Kidney (tissue), 14 donors: Measurements from ENCODE around the gene WNK4. TPM values are rescaled to one million over a fixed set of nuclear protein-coding genes. Genes with fewer than 3 reads are reported as not detected.
A peak's percentile ranks its signal among the peaks of the same experiment; 100 is the strongest.

Source experiments
- DNase-seq, 5 donors: peaks; one replicate each; pipeline ENCODE4 v3.0.0-alpha.2; 2013 to 2020
- FAIRE-seq: peaks from 2 replicates; lab custom pipeline; 2012; peaks lifted over from hg19 to GRCh38; lab: Jason Lieb, UNC
- H3K27ac ChIP-seq, 2 donors: one replicate each; pipeline ENCODE4 v1.7.0; 2013; ENCODE audit warnings: low read depth in 2 of 2, low read length in 2 of 2, inconsistent platforms in 1 of 2
- H3K27me3 ChIP-seq: one replicate; pipeline ENCODE4 v1.7.1; 2013; ENCODE audit warnings: low read length, inconsistent platforms; ENCODE audit not compliant: control insufficient read depth, insufficient read depth
- H3K36me3 ChIP-seq, 3 donors: one replicate each; pipeline versions ENCODE4 v1.7.0 to v1.7.1; 2013; ENCODE audit warnings: low read length in 3 of 3, control low read depth in 1 of 3, inconsistent platforms in 1 of 3; ENCODE audit not compliant: insufficient read depth in 3 of 3, control insufficient read depth in 2 of 3
- H3K4me1 ChIP-seq, 3 donors: one replicate each; pipeline versions ENCODE4 v1.7.0 to v1.7.1; 2013; ENCODE audit warnings: low read length in 3 of 3, inconsistent platforms in 1 of 3, low read depth in 1 of 3; ENCODE audit not compliant: control insufficient read depth in 2 of 3, insufficient read depth in 2 of 3
- H3K4me3 ChIP-seq, 3 donors: one replicate each; pipeline versions ENCODE4 v1.7.0 to v1.8.1; 2013; ENCODE audit warnings: low read length in 3 of 3, control low read depth in 1 of 3, inconsistent platforms in 1 of 3
- H3K9ac ChIP-seq, 3 donors: one replicate each; pipeline versions ENCODE4 v1.7.0 to v1.7.1; 2013; ENCODE audit warnings: low read length in 3 of 3, control low read depth in 1 of 3, inconsistent platforms in 1 of 3
- H3K9me3 ChIP-seq, 3 donors: one replicate each; pipeline versions ENCODE4 v1.7.0 to v1.7.1; 2013; ENCODE audit warnings: low read length in 3 of 3, control low read depth in 1 of 3, inconsistent platforms in 1 of 3; ENCODE audit not compliant: control insufficient read depth in 2 of 3, insufficient read depth in 1 of 3
- CTCF ChIP-seq: IDR thresholded peaks from 3 replicates; pipeline ENCODE4 v1.5.1; 2012; ENCODE audit warnings: mild to moderate bottlenecking, moderate library complexity, borderline replicate concordance; ENCODE audit not compliant: insufficient read depth; ENCODE audit errors: extremely low read depth
- intact Hi-C: fragments of 100-400 bp; cut with DNase I; formaldehyde crosslinking; loops from one replicate; pipeline ENCODE4 v1.11.1; 2022
- polyA plus RNA-seq: library from polyadenylated mRNA; stranded (reverse); fragments of 350-450 nt; fragmentation: Illumina TruSeq; extraction: RNeasy Lipid Tissue Mini Kit (QIAGEN cat#74804); gene quantifications from one replicate; pipeline ENCODE4 v1.2.3, GENCODE V29; 2014; ENCODE audit warnings: low read depth, low replicate concordance; ENCODE audit not compliant: insufficient read depth
- total RNA-seq: library from RNA; stranded (reverse); fragmentation: NEBNext Ultra II Directional; extraction: Animal tissue kit (Norgen Biotek cat#: 25700); gene quantifications from one replicate; pipeline ENCODE4 v1.2.1, GENCODE V29; 2021
- donor health status: control.
- donor health status: control.
- donor health status: control.
- donor health status: control.
- donor health status: control.
- donor health status: DM: yes; HTN: yes; CAD: no.
- donor health status: Normal renal cell carcinoma (clear cell type).

The WNK4 gene
- total and polyA plus RNA-seq, 2 donors from 2014 or later, result 14.9 to 26.4 TPM

DNA sequence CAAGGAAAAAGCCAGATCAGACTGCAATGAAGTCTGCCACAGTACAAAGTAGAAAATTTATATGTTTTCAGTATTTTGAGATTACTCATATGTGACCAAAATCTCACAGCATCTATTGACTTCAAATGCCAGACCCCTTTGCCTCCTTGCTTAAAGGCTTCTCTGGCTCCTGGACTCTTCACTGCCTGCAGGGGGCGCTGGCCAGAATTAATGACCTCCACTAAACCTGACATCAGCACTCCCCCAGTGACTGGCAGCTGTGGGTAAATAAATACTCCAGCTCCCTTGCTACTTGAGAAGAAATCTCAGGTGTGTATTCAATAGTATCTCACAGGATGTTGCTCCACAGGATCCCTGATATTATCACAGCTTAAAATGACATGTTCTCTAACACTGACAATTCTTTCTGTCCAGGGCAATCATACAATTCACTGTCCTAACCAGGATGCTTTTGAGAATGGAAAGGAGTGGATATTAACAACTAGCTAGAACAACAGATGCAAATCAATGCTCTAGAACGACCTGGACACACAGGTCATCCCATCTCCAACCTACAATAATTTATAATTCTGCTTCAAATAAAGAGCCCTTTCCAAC, 39.6 kb downstream of the WNK4 start:
- Histone ChIP-seq H3K27ac (no peak overlapping the region), H3K4me3 (no peak overlapping the region), H3K27me3 (no peaks in the 10 kb centered on the region), H3K9ac (no peak overlapping the region), H3K9me3 (no peaks in the 10 kb centered on the region), H3K4me1 (peaks cover 0 to 8% (median 5%) of the 10 kb centered on the region in 3 donors), H3K36me3 (peaks cover 13 to 49% (median 39%) of the 10 kb centered on the region in 3 donors)
- FAIRE-seq, result no peak
- intact Hi-C loops, result loop anchor here (10.0 kb wide), 1 partner anchor 245 kb away; the partner anchor contains the start of gene PSMC3IP
- TF ChIP-seq CTCF, result peak; percentile 38
- DNase-seq, result peak in 3 of 5 donors; percentile 60 to 79 (median 69)

GRCh38 chr17:42821176-42821575, 40.8 kb downstream of the WNK4 start:
- Histone ChIP-seq H3K27ac (no peak overlapping the region), H3K9ac (no peak overlapping the region), H3K4me3 (no peak overlapping the region), H3K9me3 (no peaks in the 10 kb centered on the region), H3K27me3 (no peaks in the 10 kb centered on the region), H3K36me3 (peaks cover 5 to 39% (median 32%) of the 10 kb centered on the region in 3 donors), H3K4me1 (peaks cover 0 to 8% (median 5%) of the 10 kb centered on the region in 3 donors)
- DNase-seq, result no peak
- no peak for TF ChIP-seq CTCF
- intact Hi-C loops, result loop anchor here (10.0 kb wide), 1 partner anchor 246 kb away; the partner anchor contains the start of gene PSMC3IP
- no peak for FAIRE-seq

DNA sequence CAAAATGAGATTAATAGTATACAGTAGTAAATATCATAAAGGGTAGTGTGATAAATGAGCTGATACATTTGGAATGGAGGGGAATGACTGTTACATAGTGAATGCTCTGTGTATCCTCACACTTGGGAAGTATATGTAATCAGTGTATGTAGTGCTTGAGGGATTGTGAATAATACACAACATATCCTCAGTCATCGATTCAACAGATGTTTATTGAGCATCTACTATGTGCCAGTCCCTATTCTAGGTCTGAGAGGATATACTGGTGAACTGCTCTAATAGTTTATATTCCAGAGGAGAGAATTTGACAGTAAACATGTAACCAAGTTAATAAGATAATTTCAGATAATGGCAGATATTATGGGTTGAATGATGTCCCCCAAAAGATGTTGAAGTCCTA, 47.1 kb downstream of the WNK4 start:
- Histone ChIP-seq H3K9ac (no peak overlapping the region), H3K36me3 (no peaks in the 10 kb centered on the region), H3K9me3 (no peaks in the 10 kb centered on the region), H3K27me3 (no peaks in the 10 kb centered on the region), H3K4me1 (peaks cover 0 to 8% (median 3%) of the 10 kb centered on the region in 3 donors), H3K4me3 (no peak overlapping the region), H3K27ac (no peak overlapping the region)
- intact Hi-C loops, result loop anchor here (10.0 kb wide), 1 partner anchor 253 kb away; the partner anchor contains the start of gene PSMC3IP
- no peak for FAIRE-seq
- no peak for DNase-seq
- TF ChIP-seq CTCF, result no peak
